PC-9 (cell line): ENCODE data around the gene ATP1B3. TPM values are rescaled to one million over a fixed set of nuclear protein-coding genes. Genes with fewer than 3 reads are reported as not detected.

Experiments used
- BruUV-seq: library from RNA; stranded (reverse); fragments of 400-500 nt; replicated peaks from 2 replicates; lab custom pipeline; 2021; lab: Mats Ljungman, UMichigan
- CTCF ChIA-PET: fragments of 300-600 bp; sonication (Branson Sonifier 250); formaldehyde crosslinking; loops from one replicate; lab custom pipeline; 2022; ENCODE audit warnings: antibody characterized with exemption; lab: Charles Lee
- POLR2A ChIA-PET: fragments of 300-600 bp; sonication (Branson Sonifier 250); formaldehyde crosslinking; loops from one replicate; lab custom pipeline; 2022; ENCODE audit warnings: antibody characterized with exemption; ENCODE audit not compliant: unreplicated experiment; lab: Charles Lee
- DNase-seq, 2 experiments: peaks; one replicate each; pipeline versions ENCODE4 v3.0.0 to v3.0.0-alpha.2; 2015 to 2022; ENCODE audit warnings: mixed read lengths in 1 of 2
- H2AFZ ChIP-seq: fragments of 200-600 bp; sonication (generic); 2 replicates; pipeline ENCODE4 v1.8.1; 2017; ENCODE audit warnings: antibody characterized with exemption
- H3F3A ChIP-seq: fragments of 200-600 bp; sonication (generic); 2 replicates; pipeline ENCODE4 v1.8.1; 2017; ENCODE audit warnings: antibody characterized with exemption, mild to moderate bottlenecking, low read depth; ENCODE audit not compliant: insufficient read depth
- H3K27ac ChIP-seq: fragments of 200-600 bp; sonication (generic); 2 replicates; pipeline ENCODE4 v1.6.1; 2016; ENCODE audit warnings: mixed run types
- H3K27me3 ChIP-seq: fragments of 200-600 bp; sonication (generic); 2 replicates; pipeline ENCODE4 v1.6.1; 2016; ENCODE audit warnings: low read depth, mixed run types; ENCODE audit not compliant: insufficient read depth
- H3K36me3 ChIP-seq: fragments of 200-600 bp; sonication (generic); 2 replicates; pipeline ENCODE4 v1.6.1; 2016; ENCODE audit warnings: low read depth, mixed run types
- H3K4me1 ChIP-seq: fragments of 200-600 bp; sonication (generic); replicated peaks from 2 replicates; pipeline ENCODE4 v1.6.1; 2016; ENCODE audit warnings: mixed run types; ENCODE audit not compliant: insufficient read depth
- H3K4me2 ChIP-seq: fragments of 200-600 bp; sonication (generic); 2 replicates; pipeline ENCODE4 v1.6.1; 2017; ENCODE audit warnings: mixed run types
- H3K4me3 ChIP-seq: fragments of 200-600 bp; sonication (generic); 2 replicates; pipeline ENCODE4 v1.6.1; 2016; ENCODE audit warnings: mixed run types
- H3K79me2 ChIP-seq: fragments of 200-600 bp; sonication (generic); 2 replicates; pipeline ENCODE4 v1.6.1; 2017; ENCODE audit warnings: low read depth, mixed run types
- H3K9me2 ChIP-seq: fragments of 200-600 bp; sonication (generic); 2 replicates; pipeline ENCODE4 v1.8.1; 2017; ENCODE audit warnings: mild to moderate bottlenecking; ENCODE audit not compliant: insufficient read depth
- H3K9me3 ChIP-seq: fragments of 200-600 bp; sonication (generic); 2 replicates; pipeline ENCODE4 v1.8.1; 2016; ENCODE audit warnings: low read depth; ENCODE audit not compliant: insufficient read depth
- H4K20me1 ChIP-seq: fragments of 200-600 bp; sonication (generic); 2 replicates; pipeline ENCODE4 v1.8.1; 2017; ENCODE audit not compliant: insufficient read depth
- CTCF ChIP-seq: fragments of 200-600 bp; sonication (generic); conservative IDR thresholded peaks from 2 replicates; pipeline ENCODE4 v1.6.1; 2017; ENCODE audit warnings: mixed run types, antibody characterized with exemption, mild to moderate bottlenecking, moderate library complexity
- EZH2 ChIP-seq: fragments of 200-600 bp; sonication (generic); IDR thresholded peaks from 2 replicates; pipeline ENCODE4 v1.8.0; 2017; ENCODE audit warnings: antibody characterized with exemption, low read depth
- intact Hi-C: fragments of 100-400 bp; cut with micrococcal nuclease; formaldehyde crosslinking; loops from one replicate; pipeline ENCODE4 v1.10.0; 2022; ENCODE audit not compliant: unreplicated experiment
- total RNA-seq: library from RNA; stranded (reverse); gene quantifications from 2 replicates; pipeline ENCODE4 v1.2.3, GENCODE V29; 2021

Gene ATP1B3
- total RNA-seq, 1 experiment from 2014 or later = 69.7 TPM

- DNase-seq = no peak
- Histone ChIP-seq H3K27me3 (no peaks in the 10 kb centered on the region), H3K27ac (no peak overlapping the region), H2AFZ (no peak overlapping the region), H3K4me2 (no peak overlapping the region), H3K36me3 (no peaks in the 10 kb centered on the region), H3K79me2 (no peaks in the 10 kb centered on the region), H3K4me1 (no peaks in the 10 kb centered on the region), H3K4me3 (no peak overlapping the region), H3K9me2 (no peaks in the 10 kb centered on the region), H3K9me3 (no peaks in the 10 kb centered on the region), H4K20me1 (no peaks in the 10 kb centered on the region), H3F3A (no peaks in the 10 kb centered on the region)
- BruUV-seq = no TSS peak
- CTCF ChIA-PET = no interaction called here
- no peak for TF ChIP-seq EZH2
- TF ChIP-seq CTCF = no peak
- POLR2A ChIA-PET = no interaction called here
- intact Hi-C loops = no loop called here
Measured at GRCh38 chr3:141849056-141849815, 27.2 kb upstream of the ATP1B3 start.

GRCh38 chr3:141851411-141851810, 25.0 kb upstream of the ATP1B3 start:
- POLR2A ChIA-PET = interaction anchor here (0.7 kb wide), 1 partner anchor 123 kb away, joined by 3 read pairs; no protein-coding TSS in a partner anchor

GRCh38 chr3:141853081-141853601, 23.3 kb upstream of the ATP1B3 start:
- no TSS peak for BruUV-seq
- Histone ChIP-seq H3K27ac (no peak overlapping the region), H3K9me2 (no peaks in the 10 kb centered on the region), H3K27me3 (no peaks in the 10 kb centered on the region), H3K4me2 (no peak overlapping the region), H3K79me2 (no peaks in the 10 kb centered on the region), H3K9me3 (no peaks in the 10 kb centered on the region), H3K4me3 (no peak overlapping the region), H3K36me3 (no peaks in the 10 kb centered on the region), H2AFZ (no peak overlapping the region), H4K20me1 (no peaks in the 10 kb centered on the region), H3F3A (no peaks in the 10 kb centered on the region), H3K4me1 (no peaks in the 10 kb centered on the region)
- no peak for TF ChIP-seq CTCF
- no peak for TF ChIP-seq EZH2
- intact Hi-C loops = no loop called here
- DNase-seq = no peak
- CTCF ChIA-PET = no interaction called here
- POLR2A ChIA-PET = no interaction called here

More at GRCh38 chr3:141851411-141851810, 25.0 kb upstream of the ATP1B3 start:
- Histone ChIP-seq H3K27ac (no peak overlapping the region), H3K4me1 (no peaks in the 10 kb centered on the region), H3K9me3 (no peaks in the 10 kb centered on the region), H3K36me3 (no peaks in the 10 kb centered on the region), H3K9me2 (no peaks in the 10 kb centered on the region), H3K27me3 (no peaks in the 10 kb centered on the region), H3K79me2 (no peaks in the 10 kb centered on the region), H4K20me1 (no peaks in the 10 kb centered on the region), H3K4me2 (no peak overlapping the region), H3K4me3 (no peak overlapping the region), H2AFZ (no peak overlapping the region), H3F3A (no peaks in the 10 kb centered on the region)
- peak in 1 of 2 experiments; percentile 47 for DNase-seq
- CTCF ChIA-PET = interaction anchor here (0.6 kb wide), 1 partner anchor 17 kb away, joined by 4 read pairs; no protein-coding TSS in a partner anchor
- TF ChIP-seq EZH2 (no peak), CTCF (no peak)
- BruUV-seq = no TSS peak
- intact Hi-C loops = no loop called here
